ENCODE measurements around the gene HACL1. TPM values are rescaled to one million over a fixed set of nuclear protein-coding genes. Genes with fewer than 3 reads are reported as not detected.
A peak's percentile ranks its signal among the peaks of the same experiment; 100 is the strongest.

The HACL1 gene
- polyA plus RNA-seq, 1 of the 3 experiments (the other 2 are of a cell fraction), result 15.1 TPM

DNA sequence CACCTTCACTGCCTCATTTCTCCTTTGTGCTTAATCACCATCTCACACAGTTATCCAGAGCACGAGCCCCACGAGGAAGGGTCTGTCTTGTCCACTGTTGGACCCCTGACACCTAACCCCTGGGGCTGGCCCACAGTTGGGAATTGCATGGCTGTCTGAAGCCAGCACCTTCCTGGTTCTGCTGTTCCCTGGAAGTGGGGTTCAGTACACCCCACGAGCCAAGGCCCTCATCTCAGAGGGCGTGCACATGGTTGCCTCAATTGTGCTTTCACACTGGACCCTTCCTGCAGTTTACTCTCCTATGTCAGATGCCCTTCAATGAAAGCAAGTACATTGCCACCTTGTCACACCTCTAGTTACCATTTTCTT lies 30.8 kb upstream of the HACL1 start:
- H3K9me2 ChIP-seq, result no peaks in the 10 kb centered on the region
- peaks cover 42 to 45% of the 10 kb centered on the region in 2 experiments for H3K4me1 ChIP-seq (ENCODE audit: control insufficient read depth in 1 of 2, insufficient read depth in 2 of 2, low read depth in 1 of 2, low read length in 1 of 2)
- CTCF ChIA-PET, result interaction anchor here (8.0 kb wide), 1 partner anchor 179 kb away, joined by 78 read pairs; no protein-coding TSS in a partner anchor
- no peak for TF ChIP-seq ZBTB33 (IDR thresholded peaks at IDR 0.05; ENCODE audit: borderline replicate concordance, low read depth)
- TF ChIP-seq TAF1 (IDR thresholded peaks at IDR 0.05; ENCODE audit: borderline replicate concordance, low read depth, low read length), result no peak
- no peak for TF ChIP-seq TEAD4 (IDR thresholded peaks at IDR 0.05; ENCODE audit: borderline replicate concordance, insufficient read depth)
- TF ChIP-seq GATA2 (CRISPR knock-in tag; IDR thresholded peaks at IDR 0.05), result no peak
- no peak for TF ChIP-seq GABPA (IDR thresholded peaks at IDR 0.05; ENCODE audit: low read depth)
- no peak for TF ChIP-seq RXRA (IDR thresholded peaks at IDR 0.05; ENCODE audit: borderline replicate concordance, low read depth)
- TF ChIP-seq NFIC (IDR thresholded peaks at IDR 0.05; ENCODE audit: borderline replicate concordance), result no peak
- TF ChIP-seq EP300 (IDR thresholded peaks at IDR 0.05; ENCODE audit: borderline replicate concordance in 1 of 2, low read depth in 1 of 2, low read length in 1 of 2), result no peak
- TF ChIP-seq ELF1 (IDR thresholded peaks at IDR 0.05), result no peak
- TF ChIP-seq SMC3 (IDR thresholded peaks at IDR 0.05; ENCODE audit: low read depth, low read length), result no peak
- TF ChIP-seq FOXJ3 (CRISPR knock-in tag; IDR thresholded peaks at IDR 0.05), result no peak
- TF ChIP-seq MAX (IDR thresholded peaks at IDR 0.05; ENCODE audit: low read depth), result no peak
- TF ChIP-seq, protein P1, sequence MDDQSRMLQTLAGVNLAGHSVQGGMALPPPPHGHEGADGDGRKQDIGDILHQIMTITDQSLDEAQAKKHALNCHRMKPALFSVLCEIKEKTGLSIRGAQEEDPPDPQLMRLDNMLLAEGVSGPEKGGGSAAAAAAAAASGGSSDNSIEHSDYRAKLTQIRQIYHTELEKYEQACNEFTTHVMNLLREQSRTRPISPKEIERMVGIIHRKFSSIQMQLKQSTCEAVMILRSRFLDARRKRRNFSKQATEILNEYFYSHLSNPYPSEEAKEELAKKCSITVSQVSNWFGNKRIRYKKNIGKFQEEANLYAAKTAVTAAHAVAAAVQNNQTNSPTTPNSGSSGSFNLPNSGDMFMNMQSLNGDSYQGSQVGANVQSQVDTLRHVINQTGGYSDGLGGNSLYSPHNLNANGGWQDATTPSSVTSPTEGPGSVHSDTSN (IDR thresholded peaks at IDR 0.05), result no peak
- TF ChIP-seq FOSL2 (IDR thresholded peaks at IDR 0.05; ENCODE audit: borderline replicate concordance, low read depth), result no peak
- H2AFZ ChIP-seq (ENCODE audit: low read depth), result no peak overlapping the region
- peak overlapping the region in 1 of 2 experiments; percentile 94; a peak in 2 of 4 replicates for H3K27ac ChIP-seq (ENCODE audit: low read depth in 2 of 2, low read length in 1 of 2)
- no peaks in the 10 kb centered on the region for H3K36me3 ChIP-seq (replicated peaks in 1 of 2; ENCODE audit: control insufficient read depth in 1 of 2, insufficient read depth in 2 of 2, low read length in 1 of 2)
- no peak for DNase-seq
- peaks cover 57% of the 10 kb centered on the region for H3F3A ChIP-seq (replicated peaks; ENCODE audit: insufficient read depth)
- H3K27me3 ChIP-seq (ENCODE audit: insufficient read depth), result no peaks in the 10 kb centered on the region
- no peak overlapping the region for H3K9ac ChIP-seq
- WGBS (ENCODE audit: low lambda C conversion rate), result 93% methylated on average over 2 of the region's 4 CpGs
- H4K20me1 ChIP-seq (ENCODE audit: insufficient read depth), result no peaks in the 10 kb centered on the region
- no peaks in the 10 kb centered on the region for H3K9me3 ChIP-seq
- POLR2A ChIA-PET, result no interaction called here
- H3K4me2 ChIP-seq, result no peak overlapping the region
- H3K79me2 ChIP-seq (ENCODE audit: insufficient read depth), result peaks cover 12% of the 10 kb centered on the region; the same call in 1 of the 2 replicates
- no peak overlapping the region for H3K4me3 ChIP-seq (ENCODE audit: low read depth in 2 of 2, low read length in 1 of 2)
